Measurements from ENCODE around the gene MYH16.

DNA sequence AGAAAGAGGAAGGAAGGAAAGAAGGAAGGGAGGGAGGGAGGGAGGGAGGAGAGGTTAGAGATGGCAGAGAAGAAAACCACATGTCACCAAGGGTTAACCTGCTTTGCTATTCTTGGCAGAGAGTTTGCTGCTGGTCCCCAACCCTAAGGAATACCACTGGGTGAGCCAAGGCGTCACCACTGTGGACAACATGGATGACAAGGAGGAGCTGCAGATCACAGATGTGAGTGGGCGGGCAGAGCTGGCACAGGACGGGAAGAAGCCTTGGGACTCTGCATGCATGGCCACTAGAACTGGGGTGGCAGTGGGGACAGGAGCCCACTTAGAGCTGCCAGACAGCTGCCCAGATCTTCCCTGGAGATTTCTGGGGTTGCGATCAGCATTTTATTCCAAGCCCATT lies 17.2 kb upstream of the MYH16 start:
- TF ChIP-seq POLR2AphosphoS5 (IDR thresholded peaks at IDR 0.05): no peak
- TF ChIP-seq, protein P1, sequence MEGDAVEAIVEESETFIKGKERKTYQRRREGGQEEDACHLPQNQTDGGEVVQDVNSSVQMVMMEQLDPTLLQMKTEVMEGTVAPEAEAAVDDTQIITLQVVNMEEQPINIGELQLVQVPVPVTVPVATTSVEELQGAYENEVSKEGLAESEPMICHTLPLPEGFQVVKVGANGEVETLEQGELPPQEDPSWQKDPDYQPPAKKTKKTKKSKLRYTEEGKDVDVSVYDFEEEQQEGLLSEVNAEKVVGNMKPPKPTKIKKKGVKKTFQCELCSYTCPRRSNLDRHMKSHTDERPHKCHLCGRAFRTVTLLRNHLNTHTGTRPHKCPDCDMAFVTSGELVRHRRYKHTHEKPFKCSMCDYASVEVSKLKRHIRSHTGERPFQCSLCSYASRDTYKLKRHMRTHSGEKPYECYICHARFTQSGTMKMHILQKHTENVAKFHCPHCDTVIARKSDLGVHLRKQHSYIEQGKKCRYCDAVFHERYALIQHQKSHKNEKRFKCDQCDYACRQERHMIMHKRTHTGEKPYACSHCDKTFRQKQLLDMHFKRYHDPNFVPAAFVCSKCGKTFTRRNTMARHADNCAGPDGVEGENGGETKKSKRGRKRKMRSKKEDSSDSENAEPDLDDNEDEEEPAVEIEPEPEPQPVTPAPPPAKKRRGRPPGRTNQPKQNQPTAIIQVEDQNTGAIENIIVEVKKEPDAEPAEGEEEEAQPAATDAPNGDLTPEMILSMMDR (IDR thresholded peaks at IDR 0.05): no peak
- no peak for TF ChIP-seq POLR2A (IDR thresholded peaks at IDR 0.05)
